Endothelial cell of umbilical vein (primary cell): Measurements from ENCODE around the gene TM6SF1. TPM values are rescaled to one million over a fixed set of nuclear protein-coding genes. Genes with fewer than 3 reads are reported as not detected.

Experiments
- BruUV-seq: library from RNA; stranded (reverse); fragments of 400-500 nt; replicated peaks from 2 replicates; lab custom pipeline; 2021; lab: Mats Ljungman, UMichigan
- CTCF ChIA-PET: fragments of 300-600, 350-600 bp; sonication (Branson Sonifier 250); formaldehyde crosslinking; loops from one replicate; lab custom pipeline; 2021; ENCODE audit warnings: antibody characterized with exemption, inconsistent platforms; lab: Charles Lee
- POLR2A ChIA-PET: fragments of 300-600, 350-600 bp; sonication (Branson Sonifier 250); formaldehyde crosslinking; loops from one replicate; lab custom pipeline; 2021; ENCODE audit warnings: antibody characterized with exemption, inconsistent platforms; lab: Charles Lee
- DNase-seq: peaks from one replicate; pipeline ENCODE4 v3.0.0-alpha.2; 2011; ENCODE audit warnings: low read depth, low spot score
- FAIRE-seq: peaks from 2 replicates; lab custom pipeline; 2011; peaks lifted over from hg19 to GRCh38; lab: Jason Lieb, UNC
- H2AFZ ChIP-seq: 2 replicates; pipeline ENCODE4 v1.6.0; 2012; ENCODE audit warnings: low read depth, low read length, control low read depth, inconsistent platforms
- H3K27ac ChIP-seq: 2 replicates; pipeline ENCODE4 v1.5.1; 2011; ENCODE audit warnings: low read depth, mild to moderate bottlenecking, control low read depth, low read length, moderate library complexity; ENCODE audit not compliant: insufficient read depth
- H3K27me3 ChIP-seq, 2 experiments: 2 replicates each; pipeline versions ENCODE4 v1.6.0 to v1.6.1; 2011; ENCODE audit warnings: low read length in 2 of 2, mixed read lengths in 1 of 2; ENCODE audit not compliant: control insufficient read depth in 2 of 2, insufficient read depth in 2 of 2
- H3K36me3 ChIP-seq, 2 experiments: 2 replicates in 1 of 2; 3 replicates in 1 of 2; pipeline ENCODE4 v1.5.1; 2011; ENCODE audit warnings: low read length in 2 of 2, mild to moderate bottlenecking in 1 of 2, moderate library complexity in 1 of 2; ENCODE audit not compliant: control insufficient read depth in 2 of 2, insufficient read depth in 2 of 2; ENCODE audit errors: extremely low read depth in 1 of 2
- H3K4me1 ChIP-seq: 3 replicates; pipeline ENCODE4 v1.5.1; 2011; ENCODE audit warnings: mild to moderate bottlenecking, low read length; ENCODE audit not compliant: control insufficient read depth, insufficient read depth; ENCODE audit errors: extremely low read depth
- H3K4me2 ChIP-seq: 2 replicates; pipeline ENCODE4 v1.6.1; 2011; ENCODE audit warnings: low read length, control low read depth, mixed read lengths; ENCODE audit not compliant: insufficient read depth
- H3K4me3 ChIP-seq, 3 experiments: fragments of 200-600 bp in 1 of 3; sonication (generic), shearing (Covaris generic) in 1 of 3; replicated peaks in 1 of 3; 2 replicates each; pipeline ENCODE4 v1.5.1; 2011 to 2016; ENCODE audit warnings: control low read depth in 3 of 3, low read length in 3 of 3, mild to moderate bottlenecking in 2 of 3, inconsistent platforms in 1 of 3, low read depth in 1 of 3, moderate library complexity in 1 of 3; ENCODE audit not compliant: insufficient read depth in 1 of 3
- H3K79me2 ChIP-seq: 2 replicates; pipeline ENCODE4 v1.6.0; 2012; ENCODE audit warnings: low read length, inconsistent platforms; ENCODE audit not compliant: control insufficient read depth, insufficient read depth
- H3K9ac ChIP-seq: replicated peaks from 2 replicates; pipeline ENCODE3; 2011; ENCODE audit warnings: low read length, control low read depth; ENCODE audit not compliant: insufficient read depth; ENCODE audit errors: extremely low read depth
- H3K9me1 ChIP-seq: replicated peaks from 3 replicates; pipeline ENCODE4 v1.6.0; 2011; ENCODE audit warnings: mild to moderate bottlenecking, low read length; ENCODE audit not compliant: control insufficient read depth, insufficient read depth; ENCODE audit errors: extremely low read depth
- H3K9me3 ChIP-seq: replicated peaks from 2 replicates; pipeline ENCODE4 v1.5.1; 2012; ENCODE audit warnings: low read length, inconsistent platforms; ENCODE audit not compliant: control insufficient read depth, insufficient read depth
- H4K20me1 ChIP-seq: replicated peaks from 2 replicates; pipeline ENCODE3; 2011; ENCODE audit warnings: mild to moderate bottlenecking, low read length; ENCODE audit not compliant: control insufficient read depth, insufficient read depth; ENCODE audit errors: extremely low read depth
- CTCF ChIP-seq, 2 donors: IDR thresholded peaks; 1 replicate in 1 of 2; 2 replicates in 1 of 2; pipeline ENCODE4 v1.5.1; 2011; ENCODE audit warnings: low read length in 2 of 2, mild to moderate bottlenecking in 2 of 2, moderate library complexity in 2 of 2, control low read depth in 1 of 2, inconsistent platforms in 1 of 2, low read depth in 1 of 2; ENCODE audit not compliant: insufficient read depth in 1 of 2; ENCODE audit errors: extremely low read depth in 1 of 2
- EZH2 ChIP-seq: IDR thresholded peaks from 2 replicates; pipeline ENCODE4 v1.6.1; 2012; ENCODE audit warnings: borderline replicate concordance, low read depth, mild to moderate bottlenecking, moderate library complexity, low read length, inconsistent platforms; ENCODE audit not compliant: severe bottlenecking
- FOS ChIP-seq: IDR thresholded peaks from 2 replicates; pipeline ENCODE4 v1.6.1; 2011; ENCODE audit warnings: mild to moderate bottlenecking, low read length, moderate library complexity, borderline replicate concordance; ENCODE audit not compliant: insufficient read depth
- GATA2 ChIP-seq: IDR thresholded peaks from 2 replicates; pipeline ENCODE4 v1.7.0; 2011; ENCODE audit warnings: low read depth, mild to moderate bottlenecking, moderate library complexity, mixed read lengths, low read length; ENCODE audit not compliant: insufficient read length, insufficient read depth
- JUN ChIP-seq: IDR thresholded peaks from 2 replicates; pipeline ENCODE4 v1.6.1; 2011; ENCODE audit warnings: borderline replicate concordance, low read depth; ENCODE audit not compliant: insufficient read length, insufficient read depth
- MAX ChIP-seq: IDR thresholded peaks from 2 replicates; pipeline ENCODE4 v1.6.1; 2011; ENCODE audit not compliant: insufficient read depth, insufficient read length
- MYC ChIP-seq: IDR thresholded peaks from one replicate; pipeline ENCODE4 v1.6.1; 2011; ENCODE audit warnings: mild to moderate bottlenecking, low read depth, low read length
- POLR2A ChIP-seq: IDR thresholded peaks from 2 replicates; pipeline ENCODE4 v1.6.1; 2012; ENCODE audit warnings: low read depth, mild to moderate bottlenecking, control low read depth, low read length
- POLR2AphosphoS5 ChIP-seq: IDR thresholded peaks from 2 replicates; pipeline ENCODE4 v1.6.1; 2012; ENCODE audit warnings: low read depth, mild to moderate bottlenecking, control low read depth, low read length, moderate library complexity; ENCODE audit not compliant: insufficient read depth
- dilution Hi-C: fragments of 300-500 bp; cut with MboI; formaldehyde crosslinking; loops from one replicate; pipeline ENCODE4 v1.15.0; 2019; ENCODE audit warnings: low sequenced_read_pairs; ENCODE audit not compliant: extremely low pct_ligation_motif_present
- intact Hi-C: fragments of 100-400 bp; cut with micrococcal nuclease; formaldehyde crosslinking; loops from one replicate; pipeline ENCODE4 v1.10.0; 2022
- polyA plus RNA-seq, 4 experiments: library from polyadenylated mRNA; depleted of rRNA in 3 of 4; stranded (reverse) in 3 of 4; unstranded in 1 of 4; fragments of >200 nt; gene quantifications; 2 replicates each; pipeline versions ENCODE4 v1.2.1 to v1.2.3, GENCODE V29; 2011 to 2012; ENCODE audit warnings: missing spikeins in 1 of 4
- total RNA-seq: library from RNA; stranded (reverse); gene quantifications from 2 replicates; pipeline ENCODE4 v1.2.3, GENCODE V29; 2021

TM6SF1 gene
- total and polyA plus RNA-seq, 2 donors (not counting 3 experiments of a cell fraction or from before 2014, with no cell fraction given) = 26.5 to 38.0 TPM

- FAIRE-seq = no peak
- DNase-seq = no peak
- TF ChIP-seq FOS = no peak
- TF ChIP-seq MAX = no peak
- TF ChIP-seq GATA2 = no peak
- no peak for TF ChIP-seq EZH2
- TF ChIP-seq MYC = no peak
- TF ChIP-seq POLR2AphosphoS5 = no peak
- no peak for TF ChIP-seq CTCF (IDR thresholded peaks at IDR 0.05; ENCODE audit: extremely low read depth in 1 of 2, insufficient read depth in 1 of 2, low read depth in 1 of 2, low read length in 2 of 2)
- no peak for TF ChIP-seq POLR2A
- TF ChIP-seq JUN = no peak
- Histone ChIP-seq H3K27ac (no peak overlapping the region), H3K4me2 (no peak overlapping the region), H3K9ac (no peak overlapping the region), H3K27me3 (no peaks in the 10 kb centered on the region), H3K79me2 (peaks cover 32% of the 10 kb centered on the region), H3K9me3 (no peaks in the 10 kb centered on the region), H3K4me3 (no peak overlapping the region), H3K9me1 (no peaks in the 10 kb centered on the region), H3K36me3 (peaks cover 3 to 13% of the 10 kb centered on the region in 2 experiments), H2AFZ (no peak overlapping the region), H4K20me1 (no peaks in the 10 kb centered on the region), H3K4me1 (peaks cover 31% of the 10 kb centered on the region)
- CTCF ChIA-PET = no interaction called here
- POLR2A ChIA-PET = no interaction called here
- BruUV-seq = no TSS peak
- intact Hi-C loops (no loop called here), dilution Hi-C loops (no loop called here)
Observed at GRCh38 chr15:83160741-83161140, 53.3 kb downstream of the TM6SF1 start.
